Measurements from ENCODE around the gene AIF1. TPM values are rescaled to one million over a fixed set of nuclear protein-coding genes. Genes with fewer than 3 reads are reported as not detected.

The AIF1 gene
- polyA plus RNA-seq, 3 donors from 2014 or later = 6.6 to 44.1 (median 40.3) TPM

- H3K9me3 Mint-ChIP-seq = no peaks in the 10 kb centered on the region
- peak overlapping the region; percentile 85 to 91 (median 88) for H3K4me3 Mint-ChIP-seq
- H3K4me1 Mint-ChIP-seq = peaks cover 75 to 78% of the 10 kb centered on the region in 2 donors
- H3K27ac Mint-ChIP-seq = peak overlapping the region; percentile 83 to 95 (median 92)
- H3K36me3 Mint-ChIP-seq = peaks cover 4 to 19% (median 5%) of the 10 kb centered on the region in 3 donors
- no peak for DNase-seq
- peaks cover 12 to 16% (median 13%) of the 10 kb centered on the region in 3 donors for H3K27me3 Mint-ChIP-seq (ENCODE audit: low read depth in 3 of 3)
Observed at GRCh38 chr6:31661262-31662123, 46.5 kb downstream of the AIF1 start.

- H3K27me3 Mint-ChIP-seq (ENCODE audit: low read depth in 3 of 3) = peaks cover 12 to 16% (median 13%) of the 10 kb centered on the region in 3 donors
- no peak for DNase-seq
- peaks cover 4 to 17% (median 4%) of the 10 kb centered on the region in 3 donors for H3K36me3 Mint-ChIP-seq
Observed at GRCh38 chr6:31662124-31662723, 47.2 kb downstream of the AIF1 start.

GRCh38 chr6:31663126-31663960 lies 48.3 kb downstream of the AIF1 start:
- H3K27ac Mint-ChIP-seq = peak overlapping the region; percentile 32 to 99 (median 98)
- peaks cover 75 to 79% of the 10 kb centered on the region in 2 donors for H3K4me1 Mint-ChIP-seq
- H3K9me3 Mint-ChIP-seq = no peaks in the 10 kb centered on the region
- no peak for DNase-seq
- H3K4me3 Mint-ChIP-seq = peak overlapping the region; percentile 88 to 100 (median 97)
- H3K36me3 Mint-ChIP-seq = peaks cover 4 to 22% (median 10%) of the 10 kb centered on the region in 3 donors
- peaks cover 12 to 16% (median 13%) of the 10 kb centered on the region in 3 donors for H3K27me3 Mint-ChIP-seq (ENCODE audit: low read depth in 3 of 3)

More at GRCh38 chr6:31662124-31662723, 47.2 kb downstream of the AIF1 start:
- peak overlapping the region in 4 of 6 donors; percentile 37 to 70 (median 58) for H3K27ac Mint-ChIP-seq
- peaks cover 76 to 79% of the 10 kb centered on the region in 2 donors for H3K4me1 Mint-ChIP-seq
- no peaks in the 10 kb centered on the region for H3K9me3 Mint-ChIP-seq
- H3K4me3 Mint-ChIP-seq = peak overlapping the region in 4 of 5 donors; percentile 40 to 91 (median 70)

GRCh38 chr6:31663961-31664789 lies 49.1 kb downstream of the AIF1 start:
- H3K4me1 Mint-ChIP-seq = peaks cover 69 to 74% of the 10 kb centered on the region in 2 donors
- H3K9me3 Mint-ChIP-seq = no peaks in the 10 kb centered on the region
- peak overlapping the region; percentile 88 to 100 (median 97) for H3K4me3 Mint-ChIP-seq
- H3K27ac Mint-ChIP-seq = peak overlapping the region; percentile 95 to 99 (median 99)
- H3K36me3 Mint-ChIP-seq = peaks cover 4 to 29% (median 10%) of the 10 kb centered on the region in 3 donors
- peaks cover 12 to 16% (median 13%) of the 10 kb centered on the region in 3 donors for H3K27me3 Mint-ChIP-seq (ENCODE audit: low read depth in 3 of 3)
- peak in 1 of 3 donors; percentile 12 for DNase-seq

- peaks cover 61 to 66% of the 10 kb centered on the region in 2 donors for H3K4me1 Mint-ChIP-seq
Observed at GRCh38 chr6:31664790-31665500, 49.9 kb downstream of the AIF1 start, which contains the start of gene GPANK1. TSS of gene GPANK1 (minus strand) at chr6:31664997. CDS start at chr6:31664478, 519 bp downstream.

GRCh38 chr6:31665501-31666336 lies 50.7 kb downstream of the AIF1 start, which contains the start of gene CSNK2B:
TSS of gene CSNK2B (plus strand) at chr6:31666080. CDS start at chr6:31666832, 752 bp downstream.
- H3K4me3 Mint-ChIP-seq = peak within 1 kb of the TSS; percentile 88 to 100 (median 97)
- peaks cover 4 to 41% (median 15%) of the 10 kb centered on the region in 3 donors for H3K36me3 Mint-ChIP-seq
- H3K9me3 Mint-ChIP-seq = no peaks in the 10 kb centered on the region
- peak within 1 kb of the TSS; percentile 95 to 99 (median 99) for H3K27ac Mint-ChIP-seq
- H3K4me1 Mint-ChIP-seq = peaks cover 56 to 61% of the 10 kb centered on the region in 2 donors
- H3K27me3 Mint-ChIP-seq (ENCODE audit: low read depth in 3 of 3) = peaks cover 12 to 16% (median 13%) of the 10 kb centered on the region in 3 donors
- peak; percentile 97 for DNase-seq

More at GRCh38 chr6:31664790-31665500, 49.9 kb downstream of the AIF1 start, which contains the start of gene GPANK1:
- H3K36me3 Mint-ChIP-seq = peaks cover 4 to 34% (median 10%) of the 10 kb centered on the region in 3 donors
- H3K9me3 Mint-ChIP-seq = no peaks in the 10 kb centered on the region
- peak within 1 kb of the TSS; percentile 95 to 99 (median 99) for H3K27ac Mint-ChIP-seq
- peaks cover 12 to 16% (median 13%) of the 10 kb centered on the region in 3 donors for H3K27me3 Mint-ChIP-seq (ENCODE audit: low read depth in 3 of 3)
- peak; percentile 88 to 91 (median 90) for DNase-seq
- peak within 1 kb of the TSS; percentile 88 to 100 (median 97) for H3K4me3 Mint-ChIP-seq

GRCh38 chr6:31666337-31666965 lies 51.4 kb downstream of the AIF1 start:
- Mint-ChIP-seq H3K4me3 (peak overlapping the region; percentile 88 to 100 (median 97)), H3K9me3 (no peaks in the 10 kb centered on the region), H3K36me3 (peaks cover 4 to 45% (median 15%) of the 10 kb centered on the region in 3 donors), H3K27ac (peak overlapping the region; percentile 95 to 99 (median 99)), H3K27me3 (ENCODE audit: low read depth in 3 of 3) (peaks cover 12 to 16% (median 13%) of the 10 kb centered on the region in 3 donors), H3K4me1 (peaks cover 50 to 54% of the 10 kb centered on the region in 2 donors)
- DNase-seq = no peak

Other genes with a start within 250 kb of the AIF1 start
- 1 to 10 TPM; 5.7 to 6.9 (median 6.4) TPM for gene MICA, start 211.6 kb upstream of the AIF1 start, polyA plus RNA-seq
- gene MICB, start 117.1 kb upstream of the AIF1 start, polyA plus RNA-seq = 10 to 100 TPM in 2 of 3 donors, 1 to 10 TPM in 1; 7.4 to 15.2 (median 10.3) TPM
- not detected for gene MCCD1, start 86.3 kb upstream of the AIF1 start, polyA plus RNA-seq
- gene DDX39B, start 73.2 kb upstream of the AIF1 start, polyA plus RNA-seq = 10 to 100 TPM; 49.7 to 71.6 (median 56.2) TPM
- not detected for gene ATP6V1G2, start 68.6 kb upstream of the AIF1 start, polyA plus RNA-seq
- gene NFKBIL1, start 67.6 kb upstream of the AIF1 start, polyA plus RNA-seq = 10 to 100 TPM in 2 of 3 donors, 1 to 10 TPM in 1; 5.0 to 15.0 (median 13.6) TPM
- 1 to 10 TPM; 1.4 to 6.6 (median 3.1) TPM for gene LTA, start 42.9 kb upstream of the AIF1 start, polyA plus RNA-seq
- 1 to 10 TPM; 2.1 to 5.9 (median 5.6) TPM for gene TNF, start 39.7 kb upstream of the AIF1 start, polyA plus RNA-seq
- 100 to 1,000 TPM; 132 to 137 (median 133) TPM for gene LTB, start 32.8 kb upstream of the AIF1 start, polyA plus RNA-seq
- gene LST1, start 29.0 kb upstream of the AIF1 start, polyA plus RNA-seq = 10 to 100 TPM; 20.3 to 44.8 (median 42.3) TPM
- gene NCR3, start 22.2 kb upstream of the AIF1 start, polyA plus RNA-seq = 100 to 1,000 TPM; 393 to 414 (median 409) TPM
- 10 to 100 TPM in 1 of 3 donors, 1 to 10 TPM in 1, not detected in 1; 2.3 to 13.4 TPM for gene PRRC2A, start 5.5 kb downstream of the AIF1 start, polyA plus RNA-seq
- 10 to 100 TPM in 2 of 3 donors, 1 to 10 TPM in 1; 8.5 to 22.7 (median 16.2) TPM for gene BAG6, start 37.4 kb downstream of the AIF1 start, polyA plus RNA-seq
- 1 to 10 TPM; 1.8 to 5.7 (median 3.9) TPM for gene APOM, start 40.7 kb downstream of the AIF1 start, polyA plus RNA-seq
- 10 to 100 TPM; 23.6 to 41.6 (median 26.3) TPM for gene C6orf47, start 45.5 kb downstream of the AIF1 start, polyA plus RNA-seq
- 10 to 100 TPM; 17.2 to 29.3 (median 22.9) TPM for gene GPANK1, start 49.8 kb downstream of the AIF1 start, polyA plus RNA-seq
- gene CSNK2B, start 50.8 kb downstream of the AIF1 start, polyA plus RNA-seq = 100 to 1,000 TPM; 253 to 291 (median 289) TPM
- gene LY6G5B, start 54.7 kb downstream of the AIF1 start, polyA plus RNA-seq = 1 to 10 TPM in 1 of 3 donors, under 1 TPM in 2; 0.44 to 1.8 (median 0.47) TPM
- 1 to 10 TPM; 4.6 to 9.7 (median 6.1) TPM for gene LY6G5C, start 65.8 kb downstream of the AIF1 start, polyA plus RNA-seq
- gene ABHD16A, start 88.1 kb downstream of the AIF1 start, polyA plus RNA-seq = 10 to 100 TPM; 43.6 to 53.7 (median 47.0) TPM
- gene LY6G6F, start 91.6 kb downstream of the AIF1 start, polyA plus RNA-seq = 1 to 10 TPM in 1 of 3 donors, not detected in 2; 2.5 TPM
- gene LY6G6D, start 100.1 kb downstream of the AIF1 start, polyA plus RNA-seq = not detected
- not detected for gene LY6G6C, start 106.5 kb downstream of the AIF1 start, polyA plus RNA-seq
- gene MPIG6B, start 108.1 kb downstream of the AIF1 start, polyA plus RNA-seq = 10 to 100 TPM in 1 of 3 donors, 1 to 10 TPM in 2; 2.6 to 10.9 (median 6.3) TPM
- 100 to 1,000 TPM in 1 of 3 donors, 10 to 100 TPM in 2; 58.5 to 112 (median 74.9) TPM for gene DDAH2, start 114.1 kb downstream of the AIF1 start, polyA plus RNA-seq
- 1,000 to 10,000 TPM; 1,179 to 1,674 (median 1,350) TPM for gene CLIC1, start 121.3 kb downstream of the AIF1 start, polyA plus RNA-seq
- gene MSH5, start 124.8 kb downstream of the AIF1 start, polyA plus RNA-seq = 1 to 10 TPM in 2 of 3 donors, not detected in 1; 2.1 to 2.5 TPM
- not detected for gene SAPCD1, start 147.4 kb downstream of the AIF1 start, polyA plus RNA-seq
- 1 to 10 TPM in 1 of 3 donors, under 1 TPM in 2; 0.21 to 1.8 (median 0.93) TPM for gene VWA7, start 162.1 kb downstream of the AIF1 start, polyA plus RNA-seq
- gene VARS1, start 180.5 kb downstream of the AIF1 start, polyA plus RNA-seq = 10 to 100 TPM; 26.5 to 44.6 (median 28.8) TPM
- gene LSM2, start 191.7 kb downstream of the AIF1 start, polyA plus RNA-seq = 10 to 100 TPM; 77.7 to 97.1 (median 94.6) TPM
- 1 to 10 TPM in 2 of 3 donors, under 1 TPM in 1; 0.70 to 3.8 (median 2.4) TPM for gene HSPA1L, start 200.0 kb downstream of the AIF1 start, polyA plus RNA-seq
- 10 to 100 TPM in 2 of 3 donors, 1 to 10 TPM in 1; 9.7 to 81.3 (median 22.5) TPM for gene HSPA1A, start 200.3 kb downstream of the AIF1 start, polyA plus RNA-seq
- gene HSPA1B, start 212.5 kb downstream of the AIF1 start, polyA plus RNA-seq = 1 to 10 TPM; 1.5 to 3.2 (median 1.9) TPM
- 10 to 100 TPM; 37.5 to 44.9 (median 40.5) TPM for gene NEU1, start 247.6 kb downstream of the AIF1 start, polyA plus RNA-seq

Data from immature natural killer cell (primary cell).